T-helper 1 cell treated with Interleukin-12 subunit alpha and Interleukin-12 subunit beta and Interleukin-4 antibody, amounts not matched to agents 30 ng/mL and 1 ng/mL, for 36 hours (primary cell): Measurements from ENCODE around the gene CAP2. TPM values are rescaled to one million over a fixed set of nuclear protein-coding genes. Genes with fewer than 3 reads are reported as not detected.
"Not testable (repeated sequence)": the region's sequence is repeated elsewhere in the genome, so short reads cannot be mapped to it uniquely, and the experiment has no call there.

Experiments
- intact Hi-C: fragments of 100-400 bp; cut with micrococcal nuclease; formaldehyde crosslinking; loops from one replicate; pipeline ENCODE4 v1.15.1; 2024
- total RNA-seq: library from RNA; stranded (reverse); gene quantifications from 2 replicates; pipeline ENCODE4 v1.2.3, GENCODE V29; 2022

CAP2 gene
- total RNA-seq, 1 donor from 2014 or later: not detected

- intact Hi-C loops: no loop called here
Measured at GRCh38 chr6:17439243-17439993, 46.0 kb downstream of the CAP2 start.

- intact Hi-C loops: not testable (repeated sequence)
Measured at GRCh38 chr6:17440811-17441210, 47.4 kb downstream of the CAP2 start.

GRCh38 chr6:17442196-17442595, 48.8 kb downstream of the CAP2 start:
- intact Hi-C loops: no loop called here

- intact Hi-C loops: no loop called here
Measured at GRCh38 chr6:17446713-17447112, 53.3 kb downstream of the CAP2 start.

- intact Hi-C loops: no loop called here
Measured at GRCh38 chr6:17448165-17448564, 54.8 kb downstream of the CAP2 start.

GRCh38 chr6:17450397-17450796, 57.0 kb downstream of the CAP2 start:
- intact Hi-C loops: no loop called here

GRCh38 chr6:17450832-17451231, 57.4 kb downstream of the CAP2 start:
- intact Hi-C loops: no loop called here

GRCh38 chr6:17452096-17452495, 58.7 kb downstream of the CAP2 start:
- intact Hi-C loops: no loop called here

GRCh38 chr6:17454316-17455005, 61.1 kb downstream of the CAP2 start:
- intact Hi-C loops: no loop called here

- intact Hi-C loops: no loop called here
Measured at GRCh38 chr6:17455919-17456318, 62.5 kb downstream of the CAP2 start.

- intact Hi-C loops: no loop called here
Measured at GRCh38 chr6:17456711-17457110, 63.3 kb downstream of the CAP2 start.

- intact Hi-C loops: no loop called here
Measured at GRCh38 chr6:17457405-17457804, 64.0 kb downstream of the CAP2 start.

GRCh38 chr6:17457956-17458355, 64.6 kb downstream of the CAP2 start:
- intact Hi-C loops: no loop called here

- intact Hi-C loops: no loop called here
Measured at GRCh38 chr6:17458966-17459365, 65.6 kb downstream of the CAP2 start.

GRCh38 chr6:17460862-17461261, 67.5 kb downstream of the CAP2 start:
- intact Hi-C loops: no loop called here

GRCh38 chr6:17466147-17466546, 72.8 kb downstream of the CAP2 start:
- intact Hi-C loops: no loop called here

- intact Hi-C loops: no loop called here
Measured at GRCh38 chr6:17466707-17467106, 73.3 kb downstream of the CAP2 start.

GRCh38 chr6:17469006-17469832, 75.8 kb downstream of the CAP2 start:
- intact Hi-C loops: no loop called here

GRCh38 chr6:17470202-17470937, 77.0 kb downstream of the CAP2 start:
- intact Hi-C loops: no loop called here

GRCh38 chr6:17470938-17471327, 77.5 kb downstream of the CAP2 start:
- intact Hi-C loops: no loop called here

- intact Hi-C loops: no loop called here
Measured at GRCh38 chr6:17472653-17473183, 79.3 kb downstream of the CAP2 start.
